Cardiac muscle cell (in vitro differentiated cells and primary cell): Measurements from ENCODE around the gene RB1. TPM values are rescaled to one million over a fixed set of nuclear protein-coding genes. Genes with fewer than 3 reads are reported as not detected.

Experiments
- DNase-seq, 2 donors: peaks; one replicate each; pipeline versions ENCODE4 v3.0.0 to v3.0.0-alpha.2; 2010 to 2017; ENCODE audit warnings: low read depth in 1 of 2, low spot score in 1 of 2
- H3K27ac ChIP-seq: fragments of 200-600 bp; sonication (generic); 2 replicates; pipeline ENCODE4 v1.5.1; 2016
- H3K27me3 ChIP-seq: fragments of 200-600 bp; sonication (generic); 2 replicates; pipeline ENCODE4 v1.6.0; 2016; ENCODE audit warnings: control low read depth
- H3K36me3 ChIP-seq: fragments of 200-600 bp; sonication (generic); 2 replicates; pipeline ENCODE4 v1.5.1; 2016; ENCODE audit warnings: control low read depth
- H3K4me1 ChIP-seq: fragments of 200-600 bp; sonication (generic); 2 replicates; pipeline ENCODE4 v1.8.1; 2017; ENCODE audit warnings: low read depth, mild to moderate bottlenecking, mixed run types
- H3K4me3 ChIP-seq: fragments of 200-600 bp; sonication (generic); 2 replicates; pipeline ENCODE4 v1.5.1; 2016; ENCODE audit warnings: mild to moderate bottlenecking
- H3K9me3 ChIP-seq: fragments of 200-600 bp; sonication (generic); 2 replicates; pipeline ENCODE4 v1.5.1; 2017; ENCODE audit warnings: low read depth, mild to moderate bottlenecking, control low read depth
- polyA plus RNA-seq: library from polyadenylated mRNA; unstranded; fragments of >200 nt; fragmentation: Nextera tagmentation; extraction: Ambion mirVana; gene quantifications from 2 replicates; pipeline ENCODE4 v1.2.1, GENCODE V29; 2016
- total RNA-seq: library from RNA; depleted of rRNA; stranded (reverse); fragments of >200 nt; gene quantifications from 2 replicates; pipeline ENCODE4 v1.2.3, GENCODE V29; 2016
- TF ChIP-seq, protein P1 (sequence below): IDR thresholded peaks from 2 replicates; pipeline ENCODE4 v1.5.1; 2012; ENCODE audit warnings: low read depth, mild to moderate bottlenecking, low read length

The RB1 gene
- total and polyA plus RNA-seq, 2 experiments from 2014 or later = 23.0 to 23.6 TPM

DNA sequence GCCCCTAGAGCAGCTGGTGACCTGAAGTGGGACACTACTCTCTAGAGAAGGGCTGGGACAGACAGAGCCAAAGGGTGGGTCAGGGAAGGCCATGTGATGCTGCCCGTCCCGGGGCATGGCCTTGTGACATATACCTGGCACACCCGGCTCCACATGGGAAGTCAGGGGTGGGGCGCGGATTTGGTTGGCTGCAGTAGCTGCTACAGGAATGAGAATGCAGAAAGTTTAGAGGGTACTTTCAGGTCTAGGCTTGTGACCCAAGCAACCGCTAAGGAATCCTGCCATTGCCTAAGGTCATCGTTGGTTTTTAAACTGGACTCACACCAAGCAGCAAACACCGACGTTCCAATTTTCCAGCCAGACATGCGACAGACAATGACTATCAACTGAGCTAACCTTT, 203.5 kb downstream of the RB1 start:
- Histone ChIP-seq H3K4me1 (peaks cover 5% of the 10 kb centered on the region), H3K27ac (no peak overlapping the region), H3K27me3 (no peaks in the 10 kb centered on the region), H3K4me3 (no peak overlapping the region), H3K9me3 (no peaks in the 10 kb centered on the region), H3K36me3 (no peaks in the 10 kb centered on the region)
- no peak for DNase-seq
- TF ChIP-seq, protein P1, sequence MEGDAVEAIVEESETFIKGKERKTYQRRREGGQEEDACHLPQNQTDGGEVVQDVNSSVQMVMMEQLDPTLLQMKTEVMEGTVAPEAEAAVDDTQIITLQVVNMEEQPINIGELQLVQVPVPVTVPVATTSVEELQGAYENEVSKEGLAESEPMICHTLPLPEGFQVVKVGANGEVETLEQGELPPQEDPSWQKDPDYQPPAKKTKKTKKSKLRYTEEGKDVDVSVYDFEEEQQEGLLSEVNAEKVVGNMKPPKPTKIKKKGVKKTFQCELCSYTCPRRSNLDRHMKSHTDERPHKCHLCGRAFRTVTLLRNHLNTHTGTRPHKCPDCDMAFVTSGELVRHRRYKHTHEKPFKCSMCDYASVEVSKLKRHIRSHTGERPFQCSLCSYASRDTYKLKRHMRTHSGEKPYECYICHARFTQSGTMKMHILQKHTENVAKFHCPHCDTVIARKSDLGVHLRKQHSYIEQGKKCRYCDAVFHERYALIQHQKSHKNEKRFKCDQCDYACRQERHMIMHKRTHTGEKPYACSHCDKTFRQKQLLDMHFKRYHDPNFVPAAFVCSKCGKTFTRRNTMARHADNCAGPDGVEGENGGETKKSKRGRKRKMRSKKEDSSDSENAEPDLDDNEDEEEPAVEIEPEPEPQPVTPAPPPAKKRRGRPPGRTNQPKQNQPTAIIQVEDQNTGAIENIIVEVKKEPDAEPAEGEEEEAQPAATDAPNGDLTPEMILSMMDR = no peak

DNA sequence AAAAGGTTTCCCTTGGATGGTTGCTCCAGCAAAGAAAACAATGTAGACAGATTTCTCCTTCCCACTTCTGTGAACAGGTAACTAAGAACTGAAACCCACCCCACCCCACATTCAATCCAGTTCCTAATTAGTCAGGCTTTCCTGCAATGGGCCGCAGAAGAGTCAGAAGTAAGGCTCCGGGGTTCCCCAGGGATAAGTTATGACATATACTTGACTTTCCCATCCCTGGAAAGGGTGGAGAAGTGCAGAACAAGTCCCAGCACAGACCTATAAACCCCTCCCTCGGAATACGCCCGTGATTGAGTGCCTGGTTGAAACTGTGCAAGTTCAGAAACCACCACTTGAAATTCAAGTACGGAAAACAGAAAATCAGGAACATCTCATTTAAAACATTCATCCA, 204.5 kb downstream of the RB1 start:
- H3K36me3 ChIP-seq = no peaks in the 10 kb centered on the region
- H3K4me3 ChIP-seq = no peak overlapping the region
- H3K9me3 ChIP-seq = no peaks in the 10 kb centered on the region
- DNase-seq = no peak
- TF ChIP-seq, protein P1 = no peak
- no peak overlapping the region for H3K27ac ChIP-seq
- peaks cover 5% of the 10 kb centered on the region for H3K4me1 ChIP-seq
- H3K27me3 ChIP-seq = no peaks in the 10 kb centered on the region

DNA sequence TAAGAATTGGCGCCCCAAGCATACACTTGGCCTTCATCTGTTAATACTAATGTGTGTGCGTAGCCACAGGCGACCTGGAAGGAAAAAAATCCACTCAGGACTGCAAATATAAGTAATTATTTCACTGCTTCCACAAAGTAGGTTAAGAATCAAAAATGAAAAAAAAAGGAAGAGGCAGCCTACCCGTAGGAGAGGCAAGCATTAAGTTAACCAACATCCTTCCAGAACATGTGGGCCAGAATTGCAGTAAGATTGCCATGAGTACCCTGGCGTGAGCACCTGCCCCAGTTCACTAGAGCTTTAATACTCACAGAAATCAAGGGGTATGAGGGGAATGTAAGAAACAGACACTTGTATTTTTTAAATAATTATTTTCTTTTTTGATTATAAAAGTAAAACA, 207.1 kb downstream of the RB1 start:
- Histone ChIP-seq H3K4me1 (peaks cover 5% of the 10 kb centered on the region), H3K36me3 (no peaks in the 10 kb centered on the region), H3K27me3 (no peaks in the 10 kb centered on the region), H3K4me3 (no peak overlapping the region), H3K9me3 (no peaks in the 10 kb centered on the region), H3K27ac (no peak overlapping the region)
- TF ChIP-seq, protein P1 = no peak
- DNase-seq = no peak

DNA sequence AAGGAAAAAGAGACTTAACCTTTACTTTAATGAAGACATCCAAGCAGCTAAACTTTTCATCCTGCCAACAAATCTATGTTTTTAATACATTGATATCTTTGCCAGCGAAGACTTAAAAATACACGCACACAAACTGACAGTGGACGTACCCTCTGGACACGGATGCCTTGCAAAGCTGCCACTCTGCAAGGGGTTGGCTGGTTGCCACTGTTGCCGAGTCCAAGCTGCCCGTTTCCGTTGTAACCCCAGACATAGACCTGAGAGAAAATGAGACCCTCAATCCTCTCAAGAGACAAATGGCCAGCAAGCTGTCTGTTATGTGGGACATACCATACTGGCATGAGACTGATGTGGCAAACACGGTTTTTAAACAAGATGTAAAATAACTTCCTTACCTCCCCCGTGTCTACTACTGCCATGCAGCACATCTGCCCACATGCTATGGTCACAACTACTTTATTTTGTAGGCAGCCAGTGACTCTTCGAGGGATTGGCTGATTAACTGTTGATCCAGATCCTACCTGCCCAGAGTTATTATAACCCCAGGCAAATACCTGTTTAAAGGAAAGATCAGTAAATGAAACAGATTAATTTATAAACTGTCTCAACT, 208.2 kb downstream of the RB1 start:
- H3K36me3 ChIP-seq = no peaks in the 10 kb centered on the region
- no peak for DNase-seq
- H3K4me3 ChIP-seq = no peak overlapping the region
- H3K27me3 ChIP-seq = no peaks in the 10 kb centered on the region
- no peaks in the 10 kb centered on the region for H3K9me3 ChIP-seq
- TF ChIP-seq, protein P1 = no peak
- H3K4me1 ChIP-seq = peaks cover 5% of the 10 kb centered on the region
- no peak overlapping the region for H3K27ac ChIP-seq

DNA sequence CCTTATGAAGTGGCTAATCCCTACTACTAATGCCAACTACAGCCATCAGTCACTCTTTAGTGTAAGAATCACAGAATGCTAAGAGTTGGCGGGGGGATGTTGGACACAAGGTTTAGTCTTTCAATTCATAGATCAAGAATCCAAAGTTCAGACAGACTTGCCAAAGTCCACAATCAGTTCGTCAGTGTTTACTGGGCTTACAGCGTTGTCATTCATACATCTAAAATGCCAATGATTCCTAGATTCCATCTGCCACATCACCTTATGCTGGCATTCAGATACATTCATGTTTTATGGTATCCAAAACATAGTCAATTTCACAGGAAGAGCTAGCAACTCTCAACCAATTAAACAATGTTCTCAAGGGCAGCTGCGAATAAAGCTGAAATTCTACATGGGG, 211.2 kb downstream of the RB1 start:
- TF ChIP-seq, protein P1 = no peak
- H3K27me3 ChIP-seq = no peaks in the 10 kb centered on the region
- no peak overlapping the region for H3K4me3 ChIP-seq

More for the DNA sequence above, 211.2 kb downstream of the RB1 start:
- H3K27ac ChIP-seq = no peak overlapping the region
- no peaks in the 10 kb centered on the region for H3K36me3 ChIP-seq
- H3K9me3 ChIP-seq = no peaks in the 10 kb centered on the region
- H3K4me1 ChIP-seq = peaks cover 5% of the 10 kb centered on the region
- DNase-seq = no peak
